Activated T-helper 1 cell treated with anti-CD3 and anti-CD28 coated beads, Interleukin-12 subunit alpha, Interleukin-12 subunit beta, Interleukin-2, Interleukin-4 antibody, amounts not matched to agents 30 ng/mL and 10 ng/mL and 1 ng/mL, durations not matched to agents 14 hours and 24 hours and 36 hours (primary cell): Measurements from ENCODE around the gene FAM217B. TPM values are rescaled to one million over a fixed set of nuclear protein-coding genes. Genes with fewer than 3 reads are reported as not detected.

Experiments
- DNase-seq: peaks from one replicate; pipeline ENCODE4 v3.0.0; 2021; ENCODE audit warnings: low spot score
- H3K27ac Mint-ChIP-seq: one replicate; pipeline ENCODE4 v1.8.0; 2021; ENCODE audit warnings: mild to moderate bottlenecking, mixed read lengths
- H3K27me3 Mint-ChIP-seq: one replicate; pipeline ENCODE4 v1.8.0; 2022; ENCODE audit warnings: mild to moderate bottlenecking, moderate library complexity, mixed read lengths; ENCODE audit not compliant: insufficient read depth
- H3K36me3 Mint-ChIP-seq: one replicate; pipeline ENCODE4 v1.8.0; 2021; ENCODE audit warnings: low read depth, mixed read lengths
- H3K4me1 Mint-ChIP-seq: one replicate; pipeline ENCODE4 v1.8.0; 2021; ENCODE audit warnings: low read depth, mixed read lengths
- H3K4me3 Mint-ChIP-seq: one replicate; pipeline ENCODE4 v1.8.0; 2021; ENCODE audit warnings: mild to moderate bottlenecking, moderate library complexity, mixed read lengths
- H3K9me3 Mint-ChIP-seq: one replicate; pipeline ENCODE4 v1.8.0; 2021; ENCODE audit warnings: mixed read lengths
- intact Hi-C: fragments of 100-400 bp; cut with micrococcal nuclease; formaldehyde crosslinking; loops from one replicate; pipeline ENCODE4 v1.15.1; 2024
- total RNA-seq: library from RNA; stranded (reverse); gene quantifications from 2 replicates; pipeline ENCODE4 v1.2.3, GENCODE V29; 2022

FAM217B gene
- total RNA-seq, 1 donor from 2014 or later: 33.9 TPM

- no peak for DNase-seq
- no peak within 1 kb of the TSS for H3K27ac Mint-ChIP-seq
- intact Hi-C loops: no loop called here
- H3K9me3 Mint-ChIP-seq: no peaks in the 10 kb centered on the region
- H3K4me1 Mint-ChIP-seq: no peaks in the 10 kb centered on the region
- no peaks in the 10 kb centered on the region for H3K27me3 Mint-ChIP-seq
- no peaks in the 10 kb centered on the region for H3K36me3 Mint-ChIP-seq
- no peak within 1 kb of the TSS for H3K4me3 Mint-ChIP-seq
These were observed 17.9 kb downstream of the FAM217B start, which contains the start of gene CDH26 for GRCh38 chr20:59958123-59958522. TSS of gene CDH26 (plus strand) at chr20:59958423. CDS start at chr20:59958727, 304 bp downstream.

- H3K27me3 Mint-ChIP-seq: no peaks in the 10 kb centered on the region
- no peak for DNase-seq
- intact Hi-C loops: no loop called here
- no peak overlapping the region for H3K27ac Mint-ChIP-seq
- no peak overlapping the region for H3K4me3 Mint-ChIP-seq
- no peaks in the 10 kb centered on the region for H3K9me3 Mint-ChIP-seq
- H3K4me1 Mint-ChIP-seq: no peaks in the 10 kb centered on the region
- no peaks in the 10 kb centered on the region for H3K36me3 Mint-ChIP-seq
These were observed 18.4 kb downstream of the FAM217B start for GRCh38 chr20:59958626-59959025.

GRCh38 chr20:59961423-59961822 lies 21.2 kb downstream of the FAM217B start:
- H3K9me3 Mint-ChIP-seq: no peaks in the 10 kb centered on the region
- no peak overlapping the region for H3K27ac Mint-ChIP-seq

GRCh38 chr20:59962155-59962554 lies 22.0 kb downstream of the FAM217B start:
- Mint-ChIP-seq H3K4me3 (no peak overlapping the region), H3K4me1 (no peaks in the 10 kb centered on the region), H3K27me3 (no peaks in the 10 kb centered on the region), H3K27ac (no peak overlapping the region), H3K9me3 (no peaks in the 10 kb centered on the region), H3K36me3 (no peaks in the 10 kb centered on the region)
- intact Hi-C loops: no loop called here
- DNase-seq: no peak

More at GRCh38 chr20:59961423-59961822, 21.2 kb downstream of the FAM217B start:
- Mint-ChIP-seq H3K4me1 (no peaks in the 10 kb centered on the region), H3K36me3 (no peaks in the 10 kb centered on the region), H3K27me3 (no peaks in the 10 kb centered on the region), H3K4me3 (no peak overlapping the region)
- no peak for DNase-seq
- intact Hi-C loops: no loop called here

- no peak overlapping the region for H3K27ac Mint-ChIP-seq
- no peak overlapping the region for H3K4me3 Mint-ChIP-seq
- H3K4me1 Mint-ChIP-seq: no peaks in the 10 kb centered on the region
- H3K27me3 Mint-ChIP-seq: peaks cover 2% of the 10 kb centered on the region
- no peak for DNase-seq
- H3K9me3 Mint-ChIP-seq: no peaks in the 10 kb centered on the region
- intact Hi-C loops: no loop called here
- no peaks in the 10 kb centered on the region for H3K36me3 Mint-ChIP-seq
These were observed 26.2 kb downstream of the FAM217B start for GRCh38 chr20:59966428-59966827.

GRCh38 chr20:59971428-59971827 lies 31.2 kb downstream of the FAM217B start:
- intact Hi-C loops: no loop called here
- Mint-ChIP-seq H3K9me3 (no peaks in the 10 kb centered on the region), H3K27me3 (peaks cover 2% of the 10 kb centered on the region), H3K4me1 (no peaks in the 10 kb centered on the region), H3K4me3 (no peak overlapping the region), H3K36me3 (no peaks in the 10 kb centered on the region), H3K27ac (no peak overlapping the region)
- no peak for DNase-seq

- Mint-ChIP-seq H3K27me3 (peaks cover 4% of the 10 kb centered on the region), H3K9me3 (no peaks in the 10 kb centered on the region), H3K27ac (no peak overlapping the region), H3K4me3 (no peak overlapping the region), H3K36me3 (no peaks in the 10 kb centered on the region), H3K4me1 (no peaks in the 10 kb centered on the region)
- intact Hi-C loops: no loop called here
- DNase-seq: no peak
These were observed 32.0 kb downstream of the FAM217B start for GRCh38 chr20:59972037-59972801.

- Mint-ChIP-seq H3K36me3 (no peaks in the 10 kb centered on the region), H3K4me3 (no peak overlapping the region), H3K27me3 (peaks cover 1% of the 10 kb centered on the region), H3K27ac (no peak overlapping the region), H3K4me1 (no peaks in the 10 kb centered on the region), H3K9me3 (no peaks in the 10 kb centered on the region)
- intact Hi-C loops: no loop called here
- DNase-seq: no peak
These were observed 36.1 kb downstream of the FAM217B start for GRCh38 chr20:59976156-59976782.

- Mint-ChIP-seq H3K27ac (no peak overlapping the region), H3K27me3 (peaks cover 1% of the 10 kb centered on the region), H3K4me1 (no peaks in the 10 kb centered on the region), H3K9me3 (no peaks in the 10 kb centered on the region), H3K36me3 (no peaks in the 10 kb centered on the region), H3K4me3 (no peak overlapping the region)
- DNase-seq: no peak
- intact Hi-C loops: no loop called here
These were observed 36.9 kb downstream of the FAM217B start for GRCh38 chr20:59977086-59977485.

- H3K9me3 Mint-ChIP-seq: no peaks in the 10 kb centered on the region
- H3K27me3 Mint-ChIP-seq: no peaks in the 10 kb centered on the region
- H3K4me1 Mint-ChIP-seq: no peaks in the 10 kb centered on the region
- no peak overlapping the region for H3K4me3 Mint-ChIP-seq
- no peak overlapping the region for H3K27ac Mint-ChIP-seq
- H3K36me3 Mint-ChIP-seq: no peaks in the 10 kb centered on the region
- no peak for DNase-seq
- intact Hi-C loops: no loop called here
These were observed 42.9 kb downstream of the FAM217B start for GRCh38 chr20:59983076-59983475.

GRCh38 chr20:59984541-59984940 lies 44.4 kb downstream of the FAM217B start:
- Mint-ChIP-seq H3K4me1 (no peaks in the 10 kb centered on the region), H3K9me3 (no peaks in the 10 kb centered on the region), H3K27ac (no peak overlapping the region), H3K4me3 (no peak overlapping the region), H3K27me3 (no peaks in the 10 kb centered on the region), H3K36me3 (no peaks in the 10 kb centered on the region)
- intact Hi-C loops: no loop called here
- no peak for DNase-seq

- Mint-ChIP-seq H3K36me3 (no peaks in the 10 kb centered on the region), H3K4me1 (no peaks in the 10 kb centered on the region), H3K27ac (no peak overlapping the region), H3K27me3 (no peaks in the 10 kb centered on the region), H3K4me3 (no peak overlapping the region), H3K9me3 (no peaks in the 10 kb centered on the region)
- no peak for DNase-seq
- intact Hi-C loops: no loop called here
These were observed 45.0 kb downstream of the FAM217B start for GRCh38 chr20:59985164-59985563.

- DNase-seq: no peak
- no peak overlapping the region for H3K27ac Mint-ChIP-seq
- intact Hi-C loops: no loop called here
- H3K9me3 Mint-ChIP-seq: no peaks in the 10 kb centered on the region
- no peak overlapping the region for H3K4me3 Mint-ChIP-seq
- H3K27me3 Mint-ChIP-seq: no peaks in the 10 kb centered on the region
- no peaks in the 10 kb centered on the region for H3K4me1 Mint-ChIP-seq
- no peaks in the 10 kb centered on the region for H3K36me3 Mint-ChIP-seq
These were observed 45.7 kb downstream of the FAM217B start for GRCh38 chr20:59985864-59986263.
